NCI-H446 treated with DMSO at 0.1 percent for 48 hours (cell line): Measurements from ENCODE around the gene COMP.

ENCODE experiments used
- DNase-seq: peaks from one replicate; lab custom pipeline; 2025; lab: John Stamatoyannopoulos, UW

The COMP gene

GRCh38 chr19:18768997-18769891 is 21.9 kb downstream of the COMP start:
- DNase-seq, result no peak

- no peak for DNase-seq
These were observed 22.9 kb downstream of the COMP start for GRCh38 chr19:18768046-18768771.

- DNase-seq, result no peak
These were observed 25.9 kb downstream of the COMP start for GRCh38 chr19:18765224-18765623.

GRCh38 chr19:18764591-18765051 is 26.5 kb downstream of the COMP start:
- DNase-seq, result no peak

GRCh38 chr19:18763674-18764590 is 27.2 kb downstream of the COMP start:
- DNase-seq, result peak; percentile 50

GRCh38 chr19:18762125-18763023 is 28.7 kb downstream of the COMP start:
- peak; percentile 96 for DNase-seq

GRCh38 chr19:18761531-18762110 is 29.5 kb downstream of the COMP start:
- DNase-seq, result peak; percentile 31

- no peak for DNase-seq
These were observed 30.4 kb downstream of the COMP start for GRCh38 chr19:18760440-18761383.

GRCh38 chr19:18759995-18760426 is 31.1 kb downstream of the COMP start:
- DNase-seq, result no peak

GRCh38 chr19:18759304-18759994 is 31.7 kb downstream of the COMP start:
- no peak for DNase-seq

GRCh38 chr19:18756896-18757295 is 34.2 kb downstream of the COMP start:
- DNase-seq, result no peak

- no peak for DNase-seq
These were observed 36.6 kb downstream of the COMP start for GRCh38 chr19:18754501-18754900.

GRCh38 chr19:18751571-18751970 is 39.5 kb downstream of the COMP start:
- DNase-seq, result no peak

- DNase-seq, result no peak
These were observed 40.7 kb downstream of the COMP start for GRCh38 chr19:18750295-18750970.

- no peak for DNase-seq
These were observed 41.5 kb downstream of the COMP start for GRCh38 chr19:18749362-18750231.

- no peak for DNase-seq
These were observed 44.4 kb downstream of the COMP start for GRCh38 chr19:18746401-18747325.
